Natural killer cell treated with Interleukin-12 subunit alpha and Interleukin-12 subunit beta and Interleukin-15 and Interleukin-18, amount 100 ng/mL, for 72 hours (primary cell): ENCODE results near the gene MTFR2. TPM values are rescaled to one million over a fixed set of nuclear protein-coding genes. Genes with fewer than 3 reads are reported as not detected.

Experiments
- ATAC-seq, 2 donors: fragments of 150-1000 bp; cut with Tn5 transposase in 1 of 2; sonication (Bioruptor Pico), chemical (Tn5 transposase) in 1 of 2; 2 replicates each; pipeline ENCODE4 v1.10.0; 2021
- DNase-seq: peaks from one replicate; pipeline ENCODE4 v3.0.0; 2022; ENCODE audit warnings: low spot score
- H3K27ac Mint-ChIP-seq, 2 donors: 1 replicate in 1 of 2; 2 replicates in 1 of 2; pipeline ENCODE4 v1.8.0; 2022; ENCODE audit warnings: mixed read lengths in 2 of 2, mild to moderate bottlenecking in 1 of 2, moderate library complexity in 1 of 2
- H3K27me3 Mint-ChIP-seq, 2 donors: 1 replicate in 1 of 2; 2 replicates in 1 of 2; pipeline ENCODE4 v1.8.0; 2022; ENCODE audit warnings: mixed read lengths in 2 of 2
- H3K36me3 Mint-ChIP-seq: one replicate; pipeline ENCODE4 v1.8.0; 2022; ENCODE audit warnings: mixed read lengths
- H3K4me1 Mint-ChIP-seq, 2 donors: 1 replicate in 1 of 2; 2 replicates in 1 of 2; pipeline ENCODE4 v1.8.0; 2022; ENCODE audit warnings: low read depth in 2 of 2, mixed read lengths in 2 of 2, mild to moderate bottlenecking in 1 of 2
- H3K4me3 Mint-ChIP-seq: one replicate; pipeline ENCODE4 v1.8.0; 2022; ENCODE audit warnings: mixed read lengths
- H3K9me3 Mint-ChIP-seq: 2 replicates; pipeline ENCODE4 v1.8.0; 2022; ENCODE audit warnings: mixed read lengths
- total RNA-seq, 2 donors: library from RNA; stranded (reverse); gene quantifications; one replicate each; pipeline ENCODE4 v1.2.3, GENCODE V29; 2022

MTFR2 gene
- total RNA-seq, 2 donors from 2014 or later: 14.9 to 26.1 TPM

GRCh38 chr6:136189104-136189503 lies 61.0 kb downstream of the MTFR2 start:
- ATAC-seq: no peak
- Mint-ChIP-seq H3K36me3 (no peaks in the 10 kb centered on the region), H3K27me3 (peaks cover 6 to 19% of the 10 kb centered on the region in 2 donors), H3K27ac (no peak overlapping the region), H3K4me1 (no peaks in the 10 kb centered on the region), H3K9me3 (no peaks in the 10 kb centered on the region), H3K4me3 (no peak overlapping the region)
- DNase-seq: no peak

- no peaks in the 10 kb centered on the region for H3K36me3 Mint-ChIP-seq
- no peaks in the 10 kb centered on the region for H3K9me3 Mint-ChIP-seq
Observed at GRCh38 chr6:136188486-136188885, 61.6 kb downstream of the MTFR2 start.

DNA sequence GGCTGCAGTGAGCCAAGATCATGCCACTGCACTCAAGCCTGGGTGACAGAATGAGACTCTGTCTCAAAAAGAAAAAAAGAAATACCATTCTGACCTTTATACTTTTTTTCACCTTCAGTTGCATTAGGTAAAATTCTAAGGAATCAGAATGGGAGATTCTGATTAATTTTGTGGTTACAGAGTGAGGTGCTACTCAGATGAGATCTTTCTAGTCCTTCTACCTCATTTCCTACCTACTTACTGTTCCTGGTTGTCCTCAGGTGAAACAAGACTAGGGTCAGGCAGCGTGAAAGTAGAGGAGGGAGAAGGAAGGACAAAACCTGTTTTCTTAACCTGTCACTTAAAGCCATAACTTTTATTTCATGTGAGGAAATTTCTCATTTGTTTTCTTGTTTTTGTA lies 63.7 kb downstream of the MTFR2 start:
- no peak for ATAC-seq
- Mint-ChIP-seq H3K36me3 (no peaks in the 10 kb centered on the region), H3K4me1 (no peaks in the 10 kb centered on the region), H3K27me3 (peaks cover 6 to 14% of the 10 kb centered on the region in 2 donors), H3K27ac (no peak overlapping the region), H3K9me3 (no peaks in the 10 kb centered on the region), H3K4me3 (no peak overlapping the region)
- DNase-seq: no peak

More at GRCh38 chr6:136188486-136188885, 61.6 kb downstream of the MTFR2 start:
- Mint-ChIP-seq H3K27ac (no peak overlapping the region), H3K4me3 (no peak overlapping the region), H3K27me3 (peaks cover 6 to 16% of the 10 kb centered on the region in 2 donors), H3K4me1 (no peaks in the 10 kb centered on the region)
- ATAC-seq (no peak), DNase-seq (no peak)

- DNase-seq: no peak
- no peak overlapping the region for H3K4me3 Mint-ChIP-seq
- no peak overlapping the region for H3K27ac Mint-ChIP-seq
- no peaks in the 10 kb centered on the region for H3K36me3 Mint-ChIP-seq
- no peaks in the 10 kb centered on the region for H3K9me3 Mint-ChIP-seq
- peaks cover 3 to 8% of the 10 kb centered on the region in 2 donors for H3K27me3 Mint-ChIP-seq
- no peaks in the 10 kb centered on the region for H3K4me1 Mint-ChIP-seq
- no peak for ATAC-seq
Observed at GRCh38 chr6:136184738-136185137, 65.4 kb downstream of the MTFR2 start.

- DNase-seq (no peak), ATAC-seq (no peak)
- Mint-ChIP-seq H3K4me3 (no peak overlapping the region), H3K36me3 (no peaks in the 10 kb centered on the region), H3K4me1 (no peaks in the 10 kb centered on the region), H3K27me3 (peaks cover 0 to 8% of the 10 kb centered on the region in 2 donors), H3K27ac (no peak overlapping the region), H3K9me3 (no peaks in the 10 kb centered on the region)
Observed at GRCh38 chr6:136181861-136182260, 68.2 kb downstream of the MTFR2 start.

DNA sequence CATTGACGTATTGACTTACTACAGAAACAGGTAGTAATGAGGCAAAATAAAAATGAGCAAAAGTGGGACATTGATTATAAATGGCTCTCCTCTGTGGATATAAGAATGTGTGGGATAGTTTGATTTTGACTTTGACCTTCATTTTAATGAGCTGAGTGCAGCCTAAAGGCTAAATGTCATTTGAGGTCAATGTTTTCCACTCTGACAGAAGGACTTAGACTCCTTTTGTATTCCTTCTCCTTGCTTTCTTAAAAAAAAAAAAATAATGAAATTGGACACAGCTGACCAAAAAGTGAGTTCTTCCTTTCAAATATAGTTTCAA lies 68.6 kb downstream of the MTFR2 start:
- Mint-ChIP-seq H3K36me3 (no peaks in the 10 kb centered on the region), H3K4me3 (no peak overlapping the region), H3K9me3 (no peaks in the 10 kb centered on the region), H3K4me1 (no peaks in the 10 kb centered on the region), H3K27ac (no peak overlapping the region), H3K27me3 (peaks cover 0 to 8% of the 10 kb centered on the region in 2 donors)
- ATAC-seq (no peak), DNase-seq (no peak)

Other genes starting within 250 kb of the MTFR2 start
- gene BCLAF1, start 39.5 kb upstream of the MTFR2 start, total RNA-seq: 100 to 1,000 TPM; 200 to 203 TPM